Measurements from ENCODE around the gene WDFY4.

GRCh38 chr10:48748573-48748972 is 63.9 kb downstream of the WDFY4 start:
- TF ChIP-seq CTCF (IDR thresholded peaks at IDR 0.05) (no peak), POLR2A (IDR thresholded peaks at IDR 0.05) (no peak)
